ENCODE results near the gene CPT1C. TPM values are rescaled to one million over a fixed set of nuclear protein-coding genes. Genes with fewer than 3 reads are reported as not detected.

CPT1C gene
- total RNA-seq, 5 donors from 2014 or later (not counting 1 experiment from before 2014, with no cell fraction given): 1.4 to 2.2 (median 1.5) TPM; not detected in 1

DNA sequence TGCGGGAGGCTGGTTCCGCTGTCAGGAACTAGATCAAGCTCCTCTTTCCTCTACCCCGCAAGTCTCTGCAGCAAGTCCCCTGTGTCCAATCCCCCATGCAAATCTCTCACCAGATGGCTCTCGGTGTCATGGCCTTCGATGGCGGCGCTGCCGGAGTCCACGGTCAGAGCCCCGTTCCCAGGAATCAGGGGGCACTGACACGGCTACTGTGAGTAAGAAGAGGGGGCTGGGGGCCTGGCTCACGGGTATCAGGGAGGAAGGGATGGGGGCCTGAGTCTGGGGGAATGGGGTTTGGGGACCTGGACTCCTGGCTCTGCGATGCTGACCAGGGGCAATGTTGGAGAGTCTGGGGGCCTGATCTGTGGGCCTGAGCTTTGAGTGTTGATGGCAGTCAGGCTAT lies 44.9 kb upstream of the CPT1C start:
- H3K27ac ChIP-seq (ENCODE audit: low read length): no peak overlapping the region
- no peaks in the 10 kb centered on the region for H3K27me3 Mint-ChIP-seq
- DNase-seq (no peak), ATAC-seq (replicated peaks in 1 of 4) (no peak)
- 90% methylated on average over 4 of the region's 13 CpGs for WGBS (ENCODE audit: insufficient coverage)
- CTCF ChIA-PET: no interaction called here
- no peaks in the 10 kb centered on the region for H3K27me3 ChIP-seq (replicated peaks in 1 of 2; ENCODE audit: control insufficient read depth in 2 of 2, extremely low read depth in 1 of 2, insufficient read depth in 2 of 2, low read length in 1 of 2)
- peaks cover 11 to 36% of the 10 kb centered on the region in 2 experiments for H3K4me1 ChIP-seq (ENCODE audit: control insufficient read depth in 1 of 2, extremely low read depth in 1 of 2, insufficient read depth in 2 of 2, low read length in 2 of 2)
- H3K36me3 Mint-ChIP-seq: peaks cover 17% of the 10 kb centered on the region
- no peaks in the 10 kb centered on the region for H3K9me3 ChIP-seq
- H3K36me3 ChIP-seq (ENCODE audit: control insufficient read depth in 2 of 2, extremely low read depth in 1 of 2, insufficient read depth in 1 of 2, low read length in 1 of 2): peaks cover 24 to 43% of the 10 kb centered on the region in 2 donors
- no peak overlapping the region for H3K4me3 Mint-ChIP-seq
- POLR2A ChIA-PET: no interaction called here
- no peak overlapping the region for H3K27ac Mint-ChIP-seq
- H3K9me3 Mint-ChIP-seq: no peaks in the 10 kb centered on the region
- peaks cover 39 to 46% (median 42%) of the 10 kb centered on the region in 3 donors for H3K4me1 Mint-ChIP-seq
- no peak overlapping the region for H3K4me3 ChIP-seq (ENCODE audit: control insufficient read depth in 1 of 2, extremely low read depth in 1 of 2, low read length in 1 of 2)

DNA sequence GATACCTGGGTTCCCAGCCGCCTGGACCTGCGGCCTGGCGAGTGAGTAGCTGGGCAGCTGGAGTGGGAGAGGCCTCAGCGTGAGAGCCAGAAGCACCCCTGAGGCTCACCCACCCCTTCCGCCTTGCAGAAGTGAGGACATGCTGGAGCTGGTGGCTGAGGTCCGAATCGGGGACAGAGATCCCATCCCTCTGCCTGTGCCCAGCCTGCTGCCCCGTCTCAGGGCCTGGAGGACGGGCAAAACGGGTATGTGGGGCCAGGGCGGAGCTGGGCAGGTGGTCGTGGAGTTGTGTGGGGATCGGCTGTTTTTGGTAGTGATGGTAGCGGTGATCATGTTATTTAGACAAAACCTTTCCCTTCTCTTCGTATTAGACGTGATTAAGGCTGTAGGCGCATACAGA lies 44.3 kb upstream of the CPT1C start:
- H3K27ac Mint-ChIP-seq: no peak overlapping the region
- H3K4me3 ChIP-seq (ENCODE audit: control insufficient read depth in 1 of 2, extremely low read depth in 1 of 2, low read length in 1 of 2): no peak overlapping the region
- no peak for DNase-seq
- no peak overlapping the region for H3K4me3 Mint-ChIP-seq
- no peaks in the 10 kb centered on the region for H3K27me3 ChIP-seq (replicated peaks in 1 of 2; ENCODE audit: control insufficient read depth in 2 of 2, extremely low read depth in 1 of 2, insufficient read depth in 2 of 2, low read length in 1 of 2)
- peaks cover 36 to 44% (median 36%) of the 10 kb centered on the region in 3 donors for H3K4me1 Mint-ChIP-seq
- H3K27ac ChIP-seq (ENCODE audit: low read length): no peak overlapping the region
- ChIA-PET POLR2A (no interaction called here), CTCF (no interaction called here)
- ATAC-seq (replicated peaks in 1 of 4): no peak
- peaks cover 18% of the 10 kb centered on the region for H3K36me3 Mint-ChIP-seq
- 100% methylated on average over 8 of the region's 17 CpGs for WGBS (ENCODE audit: insufficient coverage)
- H3K36me3 ChIP-seq (ENCODE audit: control insufficient read depth in 2 of 2, extremely low read depth in 1 of 2, insufficient read depth in 1 of 2, low read length in 1 of 2): peaks cover 25 to 46% of the 10 kb centered on the region in 2 donors
- H3K4me1 ChIP-seq (ENCODE audit: control insufficient read depth in 1 of 2, extremely low read depth in 1 of 2, insufficient read depth in 2 of 2, low read length in 2 of 2): peaks cover 9 to 30% of the 10 kb centered on the region in 2 experiments
- no peaks in the 10 kb centered on the region for H3K9me3 Mint-ChIP-seq
- H3K27me3 Mint-ChIP-seq: no peaks in the 10 kb centered on the region
- H3K9me3 ChIP-seq: no peaks in the 10 kb centered on the region

DNA sequence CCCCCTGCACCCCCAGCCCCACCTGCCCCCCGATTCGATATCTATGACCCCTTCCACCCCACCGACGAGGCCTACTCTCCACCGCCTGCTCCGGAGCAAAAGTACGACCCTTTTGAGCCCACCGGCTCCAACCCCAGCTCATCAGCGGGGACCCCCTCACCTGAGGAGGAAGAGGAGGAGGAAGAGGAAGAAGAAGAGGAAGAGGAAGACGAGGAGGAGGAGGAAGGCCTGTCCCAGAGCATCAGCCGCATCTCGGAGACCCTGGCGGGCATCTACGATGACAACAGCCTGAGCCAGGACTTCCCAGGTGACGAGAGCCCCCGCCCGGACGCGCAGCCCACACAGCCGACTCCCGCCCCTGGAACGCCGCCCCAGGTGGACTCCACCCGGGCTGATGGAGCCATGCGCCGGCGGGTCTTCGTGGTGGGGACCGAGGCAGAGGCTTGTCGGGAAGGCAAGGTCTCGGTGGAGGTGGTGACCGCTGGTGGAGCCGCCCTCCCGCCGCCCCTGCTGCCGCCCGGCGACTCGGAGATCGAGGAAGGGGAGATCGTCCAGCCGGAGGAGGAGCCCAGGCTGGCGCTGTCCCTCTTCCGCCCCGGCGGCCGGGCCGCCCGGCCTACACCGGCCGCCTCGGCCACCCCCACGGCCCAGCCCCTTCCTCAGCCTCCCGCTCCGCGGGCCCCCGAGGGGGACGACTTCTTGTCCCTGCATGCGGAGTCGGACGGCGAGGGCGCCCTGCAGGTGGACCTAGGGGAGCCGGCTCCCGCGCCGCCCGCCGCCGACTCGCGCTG lies 39.7 kb upstream of the CPT1C start:
- Histone ChIP-seq H3K27ac (ENCODE audit: low read length) (no peak overlapping the region), H3K27me3 (replicated peaks in 1 of 2; ENCODE audit: control insufficient read depth in 2 of 2, extremely low read depth in 1 of 2, insufficient read depth in 2 of 2, low read length in 1 of 2) (no peaks in the 10 kb centered on the region), H3K9me3 (no peaks in the 10 kb centered on the region), H3K4me3 (ENCODE audit: control insufficient read depth in 1 of 2, extremely low read depth in 1 of 2, low read length in 1 of 2) (no peak overlapping the region), H3K36me3 (ENCODE audit: control insufficient read depth in 2 of 2, extremely low read depth in 1 of 2, insufficient read depth in 1 of 2, low read length in 1 of 2) (peaks cover 51 to 71% of the 10 kb centered on the region in 2 donors), H3K4me1 (ENCODE audit: control insufficient read depth in 1 of 2, extremely low read depth in 1 of 2, insufficient read depth in 2 of 2, low read length in 2 of 2) (no peaks in the 10 kb centered on the region)
- DNase-seq: no peak
- 96% methylated on average over 41 of the region's 72 CpGs for WGBS (ENCODE audit: insufficient coverage)
- ChIA-PET POLR2A (no interaction called here), CTCF (interaction anchor here in 1 of 2 donors (0.6 kb wide), 1 partner anchor 146 kb away, joined by 7 read pairs; no protein-coding TSS in a partner anchor)
- no peak for ATAC-seq (replicated peaks in 1 of 4)
- H3K9me3 Mint-ChIP-seq: no peaks in the 10 kb centered on the region
- peaks cover 3 to 6% (median 4%) of the 10 kb centered on the region in 3 donors for H3K4me1 Mint-ChIP-seq
- no peak overlapping the region for H3K27ac Mint-ChIP-seq
- H3K27me3 Mint-ChIP-seq: no peaks in the 10 kb centered on the region
- H3K4me3 Mint-ChIP-seq: no peak overlapping the region
- H3K36me3 Mint-ChIP-seq: peaks cover 27% of the 10 kb centered on the region

DNA sequence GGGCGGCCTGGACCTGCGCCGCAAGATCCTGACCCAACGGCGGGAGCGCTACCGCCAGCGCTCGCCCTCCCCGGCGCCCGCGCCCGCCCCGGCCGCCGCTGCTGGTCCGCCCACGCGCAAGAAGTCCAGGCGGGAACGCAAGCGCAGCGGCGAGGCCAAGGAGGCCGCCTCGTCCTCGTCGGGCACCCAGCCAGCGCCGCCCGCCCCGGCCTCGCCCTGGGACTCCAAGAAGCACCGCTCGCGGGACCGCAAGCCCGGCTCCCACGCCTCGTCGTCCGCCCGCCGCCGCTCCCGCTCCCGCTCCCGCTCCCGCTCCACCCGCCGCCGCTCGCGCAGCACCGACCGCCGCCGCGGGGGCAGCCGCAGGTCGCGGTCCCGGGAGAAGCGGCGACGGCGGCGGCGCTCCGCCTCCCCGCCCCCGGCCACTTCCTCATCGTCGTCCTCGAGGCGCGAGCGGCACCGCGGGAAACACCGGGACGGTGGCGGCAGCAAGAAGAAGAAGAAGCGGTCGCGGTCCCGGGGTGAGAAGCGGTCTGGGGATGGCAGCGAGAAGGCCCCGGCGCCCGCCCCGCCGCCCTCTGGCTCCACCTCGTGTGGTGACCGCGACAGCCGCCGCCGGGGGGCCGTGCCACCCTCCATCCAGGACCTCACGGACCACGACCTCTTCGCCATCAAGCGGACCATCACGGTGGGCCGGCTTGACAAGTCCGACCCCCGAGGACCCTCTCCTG lies 38.9 kb upstream of the CPT1C start:
- no peak overlapping the region for H3K27ac ChIP-seq (ENCODE audit: low read length)
- H3K4me1 Mint-ChIP-seq: peaks cover 0 to 2% (median 2%) of the 10 kb centered on the region in 3 donors
- DNase-seq: no peak
- H3K4me1 ChIP-seq (ENCODE audit: control insufficient read depth in 1 of 2, extremely low read depth in 1 of 2, insufficient read depth in 2 of 2, low read length in 2 of 2): no peaks in the 10 kb centered on the region
- H3K27ac Mint-ChIP-seq: no peak overlapping the region
- ATAC-seq (replicated peaks in 1 of 4): no peak
- CTCF ChIA-PET: no interaction called here
- 98% methylated on average over 78 of the region's 110 CpGs for WGBS (ENCODE audit: insufficient coverage)
- no peaks in the 10 kb centered on the region for H3K27me3 Mint-ChIP-seq
- H3K9me3 ChIP-seq: no peaks in the 10 kb centered on the region
- peaks cover 43 to 71% of the 10 kb centered on the region in 2 donors for H3K36me3 ChIP-seq (ENCODE audit: control insufficient read depth in 2 of 2, extremely low read depth in 1 of 2, insufficient read depth in 1 of 2, low read length in 1 of 2)
- no peaks in the 10 kb centered on the region for H3K9me3 Mint-ChIP-seq
- POLR2A ChIA-PET: no interaction called here
- H3K4me3 Mint-ChIP-seq: no peak overlapping the region
- no peaks in the 10 kb centered on the region for H3K27me3 ChIP-seq (replicated peaks in 1 of 2; ENCODE audit: control insufficient read depth in 2 of 2, extremely low read depth in 1 of 2, insufficient read depth in 2 of 2, low read length in 1 of 2)
- peaks cover 31% of the 10 kb centered on the region for H3K36me3 Mint-ChIP-seq
- no peak overlapping the region for H3K4me3 ChIP-seq (ENCODE audit: control insufficient read depth in 1 of 2, extremely low read depth in 1 of 2, low read length in 1 of 2)

DNA sequence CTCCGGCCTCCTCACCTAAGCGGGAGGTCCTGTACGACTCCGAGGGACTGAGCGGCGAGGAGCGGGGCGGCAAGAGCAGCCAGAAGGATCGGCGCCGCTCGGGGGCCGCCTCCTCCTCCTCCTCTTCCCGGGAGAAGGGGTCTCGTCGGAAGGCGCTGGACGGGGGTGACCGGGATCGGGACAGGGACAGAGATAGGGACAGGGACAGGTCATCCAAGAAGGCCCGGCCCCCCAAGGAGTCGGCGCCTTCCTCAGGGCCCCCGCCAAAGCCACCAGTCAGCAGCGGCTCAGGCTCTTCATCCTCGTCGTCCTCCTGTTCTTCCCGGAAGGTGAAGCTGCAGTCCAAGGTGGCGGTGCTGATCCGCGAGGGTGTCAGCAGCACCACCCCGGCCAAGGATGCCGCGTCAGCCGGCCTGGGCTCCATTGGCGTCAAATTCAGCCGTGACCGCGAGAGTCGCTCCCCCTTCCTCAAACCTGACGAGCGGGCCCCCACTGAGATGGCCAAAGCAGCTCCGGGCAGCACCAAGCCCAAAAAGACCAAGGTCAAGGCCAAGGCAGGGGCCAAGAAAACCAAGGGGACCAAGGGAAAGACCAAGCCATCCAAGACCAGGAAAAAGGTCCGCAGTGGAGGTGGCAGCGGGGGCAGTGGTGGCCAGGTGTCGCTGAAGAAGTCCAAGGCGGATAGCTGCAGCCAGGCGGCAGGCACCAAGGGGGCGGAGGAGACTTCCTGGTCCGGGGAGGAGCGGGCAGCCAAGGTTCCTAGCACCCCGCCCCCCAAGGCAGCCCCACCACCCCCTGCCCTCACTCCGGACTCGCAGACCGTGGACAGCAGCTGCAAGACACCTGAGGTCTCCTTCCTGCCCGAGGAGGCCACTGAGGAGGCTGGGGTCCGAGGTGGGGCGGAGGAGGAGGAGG lies 38.1 kb upstream of the CPT1C start:
- ChIA-PET CTCF (no interaction called here), POLR2A (no interaction called here)
- ATAC-seq (replicated peaks in 1 of 4) (no peak), DNase-seq (no peak)
- H3K9me3 ChIP-seq: no peaks in the 10 kb centered on the region
- H3K36me3 Mint-ChIP-seq: peaks cover 25% of the 10 kb centered on the region
- no peak overlapping the region for H3K4me3 ChIP-seq (ENCODE audit: control insufficient read depth in 1 of 2, extremely low read depth in 1 of 2, low read length in 1 of 2)
- no peaks in the 10 kb centered on the region for H3K4me1 ChIP-seq (ENCODE audit: control insufficient read depth in 1 of 2, extremely low read depth in 1 of 2, insufficient read depth in 2 of 2, low read length in 2 of 2)
- no peaks in the 10 kb centered on the region for H3K27me3 ChIP-seq (replicated peaks in 1 of 2; ENCODE audit: control insufficient read depth in 2 of 2, extremely low read depth in 1 of 2, insufficient read depth in 2 of 2, low read length in 1 of 2)
- no peak overlapping the region for H3K27ac Mint-ChIP-seq
- no peaks in the 10 kb centered on the region for H3K9me3 Mint-ChIP-seq
- 96% methylated on average over 29 of the region's 58 CpGs for WGBS (ENCODE audit: insufficient coverage)
- no peaks in the 10 kb centered on the region for H3K27me3 Mint-ChIP-seq
- H3K4me1 Mint-ChIP-seq: peaks cover 2 to 5% (median 3%) of the 10 kb centered on the region in 3 donors
- peaks cover 42 to 75% of the 10 kb centered on the region in 2 donors for H3K36me3 ChIP-seq (ENCODE audit: control insufficient read depth in 2 of 2, extremely low read depth in 1 of 2, insufficient read depth in 1 of 2, low read length in 1 of 2)
- H3K27ac ChIP-seq (ENCODE audit: low read length): no peak overlapping the region
- no peak overlapping the region for H3K4me3 Mint-ChIP-seq

DNA sequence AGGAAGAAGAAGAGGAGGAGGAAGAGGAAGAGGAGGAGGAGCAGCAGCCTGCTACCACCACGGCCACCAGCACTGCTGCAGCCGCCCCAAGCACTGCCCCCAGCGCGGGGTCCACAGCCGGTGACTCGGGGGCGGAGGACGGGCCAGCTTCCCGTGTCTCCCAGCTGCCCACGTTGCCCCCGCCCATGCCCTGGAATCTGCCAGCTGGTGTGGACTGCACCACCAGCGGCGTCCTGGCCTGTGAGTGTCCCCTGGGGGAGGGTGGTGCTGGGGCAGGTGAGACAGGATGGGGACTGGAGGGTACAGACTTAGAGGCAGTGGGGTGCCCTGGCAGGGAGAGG lies 37.5 kb upstream of the CPT1C start:
- DNase-seq (no peak), ATAC-seq (replicated peaks in 1 of 4) (no peak)
- ChIA-PET CTCF (interaction anchor here in 1 of 2 donors (0.6 kb wide), 1 partner anchor 10 kb away, joined by 3 read pairs; no protein-coding TSS in a partner anchor), POLR2A (no interaction called here)
- WGBS (ENCODE audit: insufficient coverage): 94% methylated on average over 11 of the region's 13 CpGs
- H3K4me3 Mint-ChIP-seq: no peak overlapping the region
- Histone ChIP-seq H3K9me3 (no peaks in the 10 kb centered on the region), H3K4me3 (ENCODE audit: control insufficient read depth in 1 of 2, extremely low read depth in 1 of 2, low read length in 1 of 2) (no peak overlapping the region), H3K36me3 (ENCODE audit: control insufficient read depth in 2 of 2, extremely low read depth in 1 of 2, insufficient read depth in 1 of 2, low read length in 1 of 2) (peaks cover 46 to 80% of the 10 kb centered on the region in 2 donors), H3K27me3 (replicated peaks in 1 of 2; ENCODE audit: control insufficient read depth in 2 of 2, extremely low read depth in 1 of 2, insufficient read depth in 2 of 2, low read length in 1 of 2) (no peaks in the 10 kb centered on the region), H3K27ac (ENCODE audit: low read length) (no peak overlapping the region), H3K4me1 (ENCODE audit: control insufficient read depth in 1 of 2, extremely low read depth in 1 of 2, insufficient read depth in 2 of 2, low read length in 2 of 2) (no peaks in the 10 kb centered on the region)
- no peak overlapping the region for H3K27ac Mint-ChIP-seq
- H3K36me3 Mint-ChIP-seq: peaks cover 25% of the 10 kb centered on the region
- H3K9me3 Mint-ChIP-seq: no peaks in the 10 kb centered on the region
- no peaks in the 10 kb centered on the region for H3K27me3 Mint-ChIP-seq
- peaks cover 2 to 5% (median 3%) of the 10 kb centered on the region in 3 donors for H3K4me1 Mint-ChIP-seq

Measured in T-cell (primary cell).